Stimulated activated CD8-positive, alpha-beta memory T cell treated with anti-CD3 and anti-CD28 coated beads, Interleukin-12 subunit alpha, Interleukin-12 subunit beta, amount 100 ng/mL, for 24 hours (primary cell): ENCODE results near the gene STAT4.

Experiments used
- DNase-seq: peaks from one replicate; pipeline ENCODE4 v3.0.0-alpha.2; 2020; ENCODE audit errors: extremely low read depth

Gene STAT4

DNA sequence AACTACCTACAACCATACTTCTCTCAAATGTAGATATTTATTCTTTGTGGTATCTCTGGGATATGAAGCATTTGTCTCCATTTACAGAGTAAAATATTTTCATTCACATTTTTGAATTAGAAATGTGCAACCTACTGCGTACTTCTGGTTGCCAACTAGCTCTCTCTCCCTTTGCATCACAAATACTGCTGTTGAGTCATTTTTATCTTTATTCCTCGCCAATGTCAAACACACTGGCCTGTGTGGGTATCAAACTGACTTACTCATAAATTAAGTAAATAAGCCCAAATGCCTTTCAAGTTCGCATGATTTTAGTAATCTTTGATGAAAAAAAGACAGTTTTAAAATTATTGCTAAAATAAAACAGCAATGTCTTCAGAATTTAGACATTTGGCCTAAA, 67.3 kb downstream of the STAT4 start:
- DNase-seq, result no peak

DNA sequence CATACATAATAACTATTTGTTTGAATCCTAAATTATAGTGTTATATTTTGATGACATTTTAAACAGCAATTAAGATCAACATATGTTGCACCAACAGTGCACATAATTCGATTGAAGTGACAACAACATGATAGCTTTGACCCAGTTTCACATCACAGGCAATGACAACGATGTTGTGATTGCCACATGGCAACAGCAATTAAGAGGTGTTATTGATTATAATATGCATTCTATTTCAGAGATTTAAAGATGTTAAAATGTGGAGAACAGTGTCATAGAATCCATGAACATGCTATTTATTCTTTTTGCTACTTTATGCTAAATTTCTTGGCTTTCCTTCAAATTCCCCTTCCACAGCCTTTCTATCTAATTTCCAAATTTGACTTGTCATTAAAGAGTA, 68.5 kb downstream of the STAT4 start:
- no peak for DNase-seq

DNA sequence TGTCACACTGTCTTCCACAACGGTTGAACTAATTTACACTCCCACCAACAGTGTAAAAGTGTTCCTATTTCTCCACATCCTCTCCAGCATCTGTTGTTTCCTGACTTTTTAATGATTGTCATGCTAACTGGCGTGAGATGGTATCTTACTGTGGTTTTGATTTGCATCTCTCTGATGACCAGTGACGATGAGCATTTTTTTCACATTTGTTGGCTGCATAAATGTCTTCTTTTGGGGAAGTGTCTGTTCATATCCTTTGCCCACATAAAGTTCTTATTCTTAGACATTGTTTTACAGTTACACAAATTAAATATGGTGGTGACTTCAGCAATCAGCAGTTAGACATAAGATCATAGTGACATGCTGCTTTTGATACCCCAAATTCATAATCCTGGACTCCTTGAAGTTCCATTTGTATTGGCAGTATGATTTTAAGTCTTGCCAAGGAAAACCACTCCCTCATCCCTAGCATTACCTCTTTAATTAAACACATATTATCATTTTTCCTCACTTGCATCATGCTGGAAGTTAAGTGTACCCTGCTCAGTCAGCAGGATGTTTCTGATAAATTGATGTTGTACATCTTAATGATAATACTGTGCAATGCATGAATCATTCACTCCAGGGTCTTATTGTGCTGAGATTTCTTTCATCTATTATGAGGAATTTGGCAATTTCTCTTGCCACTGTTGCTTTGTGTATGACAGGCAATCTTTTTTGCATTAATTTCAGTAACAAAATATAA, 69.2 kb downstream of the STAT4 start:
- no peak for DNase-seq

DNA sequence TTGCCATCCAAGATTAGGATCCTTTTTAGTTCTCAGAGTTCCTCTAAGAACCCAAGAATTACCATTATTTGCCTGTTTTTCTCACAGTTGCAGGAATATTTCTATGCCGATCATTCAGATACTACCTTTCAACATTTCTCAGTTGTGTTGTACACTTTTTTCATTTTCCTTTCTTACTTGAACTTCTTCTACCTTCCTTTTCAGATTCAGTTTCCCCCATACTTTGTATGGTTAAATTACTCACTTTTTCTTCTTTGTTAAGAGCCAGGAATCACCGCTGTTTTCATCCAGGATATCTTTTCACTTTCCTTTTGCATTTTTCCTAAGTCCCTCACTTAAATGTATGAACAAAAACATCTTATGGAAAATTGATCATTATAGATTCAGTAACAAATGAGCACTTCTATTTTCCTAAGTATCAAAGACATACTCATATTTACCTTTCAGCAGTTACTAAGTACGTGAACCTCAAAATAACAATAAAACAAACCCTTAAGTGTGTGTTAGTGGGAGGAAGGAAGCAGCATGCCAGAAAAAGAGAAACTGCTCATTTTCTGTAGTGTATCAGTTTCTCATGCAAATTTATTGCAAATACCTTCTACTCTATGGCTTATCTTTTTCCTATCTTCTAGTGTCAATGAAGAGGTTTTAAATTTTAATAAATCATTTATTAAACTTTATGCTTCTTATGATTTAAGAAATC, 72.5 kb downstream of the STAT4 start:
- no peak for DNase-seq

DNA sequence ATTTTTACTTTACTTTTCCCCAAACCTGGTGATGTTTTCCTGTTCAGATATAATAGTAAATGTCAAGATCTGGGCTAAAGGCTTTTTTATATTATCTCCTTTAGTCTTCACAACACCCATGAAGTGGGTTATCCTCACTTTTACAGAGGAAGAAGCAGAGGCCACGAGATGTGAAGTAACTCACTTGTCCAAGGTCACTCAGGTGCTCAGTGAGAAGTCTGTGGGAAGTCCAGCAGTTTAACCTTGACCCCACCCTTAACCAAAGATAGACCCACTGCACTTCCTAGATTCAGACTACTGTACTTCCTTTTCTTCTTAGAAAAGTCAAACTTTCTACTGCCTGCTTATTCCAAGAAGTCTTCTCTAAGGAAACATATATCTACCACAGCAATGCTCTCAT, 80.5 kb downstream of the STAT4 start:
- DNase-seq, result no peak

DNA sequence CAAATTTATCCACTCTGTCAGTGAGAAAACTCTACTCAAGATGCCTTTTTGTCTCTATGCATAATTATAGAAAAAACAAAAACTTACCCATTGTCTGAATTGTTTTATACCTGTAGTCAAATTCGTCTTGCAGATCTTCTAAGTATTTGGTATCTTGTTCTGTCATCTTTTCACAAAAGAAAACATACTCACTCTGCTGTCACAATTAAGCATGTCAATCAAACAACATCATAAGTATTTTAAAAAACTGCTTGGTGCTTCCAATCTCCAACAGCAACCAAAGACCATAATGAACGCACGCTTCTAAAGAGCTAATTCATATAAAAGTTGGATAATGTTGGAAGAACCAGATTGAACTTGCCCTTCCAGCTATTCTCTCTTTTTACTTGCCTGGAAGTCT, 81.2 kb downstream of the STAT4 start:
- DNase-seq, result no peak

DNA sequence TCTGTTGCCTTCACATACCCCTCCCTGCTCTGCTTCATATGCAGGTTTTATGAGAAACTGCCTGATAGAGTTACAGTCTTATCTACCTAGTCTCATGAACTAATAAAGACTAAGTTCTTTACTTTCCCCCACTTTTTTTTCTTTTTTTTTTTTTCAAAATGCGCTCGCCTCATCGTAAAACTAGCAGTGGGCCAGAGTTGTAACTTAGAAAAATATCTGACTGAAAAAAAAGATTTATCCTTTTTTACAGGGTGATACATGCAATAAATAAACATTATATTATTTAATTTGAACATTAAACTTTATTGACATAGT, 83.9 kb downstream of the STAT4 start:
- no peak for DNase-seq

DNA sequence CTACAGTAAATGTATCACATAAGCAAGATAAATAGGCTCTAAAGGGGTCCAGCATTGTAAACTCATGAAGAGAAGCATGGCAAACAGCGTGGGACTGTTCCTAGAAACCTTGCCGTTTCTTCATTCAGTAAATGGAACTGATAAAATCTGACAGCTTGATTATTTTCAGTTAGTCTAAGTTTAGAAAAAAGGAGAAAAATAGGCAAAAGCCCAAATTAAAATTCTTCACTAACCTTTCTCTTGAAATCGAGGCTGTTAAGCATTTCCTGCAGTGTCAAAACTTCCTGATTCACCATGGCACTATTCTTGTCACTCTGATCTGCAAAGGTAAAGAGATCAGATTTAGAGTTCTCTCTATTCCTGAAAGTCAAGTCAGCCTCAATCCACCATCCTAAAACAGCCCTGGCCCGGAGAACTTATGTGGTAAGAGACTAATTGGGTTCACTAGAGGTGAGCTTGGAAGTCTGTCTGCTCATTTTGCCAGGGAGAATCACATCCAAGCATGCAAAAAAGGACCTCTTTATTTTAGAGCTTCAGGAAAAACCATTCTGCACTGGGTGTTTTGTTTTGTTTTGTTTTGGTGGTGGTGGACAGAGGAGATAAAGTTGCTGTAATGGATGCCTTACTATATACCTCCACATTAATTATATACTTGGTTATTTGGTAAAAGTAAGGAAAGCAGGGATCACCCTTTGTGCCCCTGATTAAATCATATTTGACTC, 84.4 kb downstream of the STAT4 start:
- DNase-seq, result no peak

DNA sequence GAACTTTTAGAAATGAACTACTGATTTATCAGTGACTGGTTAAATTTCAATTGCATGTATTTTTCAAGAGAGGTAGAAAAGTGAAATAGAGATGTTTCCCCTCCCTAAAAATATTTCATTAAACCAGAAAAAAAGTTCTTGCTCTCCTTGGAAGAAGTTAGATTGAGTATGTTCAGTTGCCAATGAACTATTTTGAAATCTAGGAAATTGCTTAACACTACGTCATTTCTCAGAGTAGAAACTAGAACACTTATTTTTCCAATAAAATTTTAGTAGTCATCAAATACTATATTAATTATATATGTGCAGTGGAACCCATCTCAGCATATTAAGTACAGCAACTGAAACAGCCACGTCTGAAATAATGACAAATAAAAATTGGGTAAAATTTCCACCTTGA, 85.0 kb downstream of the STAT4 start:
- no peak for DNase-seq

DNA sequence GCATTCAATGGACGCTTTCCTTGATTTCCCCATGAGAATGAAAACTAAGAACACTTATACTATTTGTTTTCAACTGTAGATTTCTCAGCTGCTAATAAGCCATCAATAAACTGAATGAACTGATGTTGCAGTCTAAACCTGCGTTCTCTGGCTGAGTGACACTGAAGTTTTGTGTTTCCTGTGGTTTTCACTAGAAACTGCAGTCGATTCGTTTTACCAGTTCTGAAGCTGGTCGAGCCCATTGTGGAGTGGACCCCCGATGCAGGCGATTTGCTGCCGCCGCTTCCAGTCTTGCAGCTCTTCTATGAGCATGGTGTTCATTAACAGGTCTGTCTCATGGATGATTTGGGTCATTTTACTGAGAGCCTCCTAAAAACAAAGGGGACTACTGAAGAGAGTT, 86.2 kb downstream of the STAT4 start:
- no peak for DNase-seq

DNA sequence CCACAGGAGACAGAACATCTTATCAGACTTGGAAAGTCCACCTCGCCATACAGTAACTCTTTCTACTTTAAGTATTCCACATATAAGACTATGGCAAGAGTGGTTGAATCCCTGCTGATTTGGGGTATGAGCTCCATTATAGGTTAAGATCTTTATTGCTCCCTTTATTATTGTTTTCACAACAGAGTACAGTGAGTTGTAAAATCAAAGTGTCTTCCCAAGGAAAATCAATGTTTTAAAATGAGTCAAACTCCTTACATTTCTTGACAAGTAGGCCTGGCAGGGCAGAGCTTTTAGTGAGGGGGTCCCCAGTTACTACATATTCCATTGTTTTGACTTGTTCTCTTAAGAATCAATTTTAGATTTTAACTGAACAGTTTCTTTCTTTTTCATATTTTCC, 87.2 kb downstream of the STAT4 start:
- DNase-seq, result no peak

DNA sequence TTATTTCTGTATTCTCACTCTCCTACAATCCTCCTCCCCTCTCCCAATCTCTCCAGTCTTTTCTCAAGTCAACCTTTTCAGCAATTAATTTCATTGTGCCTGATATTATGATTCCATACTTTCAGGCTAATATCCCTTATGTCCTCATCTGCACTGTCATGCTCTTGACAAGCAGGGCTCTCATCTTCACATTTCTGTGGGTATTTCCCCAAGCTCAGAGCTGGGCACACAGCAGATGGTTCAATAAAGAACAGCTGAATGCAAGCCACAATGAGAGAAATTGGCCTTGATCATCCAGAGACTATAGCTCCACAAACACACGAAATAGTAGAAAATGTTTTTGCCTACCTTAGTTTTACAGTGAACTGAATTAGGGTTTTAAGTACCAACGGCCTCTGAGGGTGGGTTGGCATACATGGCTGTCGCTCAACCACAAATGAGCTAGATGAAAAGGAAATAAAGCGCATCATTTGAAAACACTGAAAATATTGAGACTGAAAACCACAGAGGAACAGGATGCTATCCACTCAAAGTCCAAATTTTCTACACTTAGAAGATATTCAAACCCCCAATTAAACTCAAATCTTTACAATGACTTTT, 89.3 kb downstream of the STAT4 start:
- DNase-seq, result no peak

DNA sequence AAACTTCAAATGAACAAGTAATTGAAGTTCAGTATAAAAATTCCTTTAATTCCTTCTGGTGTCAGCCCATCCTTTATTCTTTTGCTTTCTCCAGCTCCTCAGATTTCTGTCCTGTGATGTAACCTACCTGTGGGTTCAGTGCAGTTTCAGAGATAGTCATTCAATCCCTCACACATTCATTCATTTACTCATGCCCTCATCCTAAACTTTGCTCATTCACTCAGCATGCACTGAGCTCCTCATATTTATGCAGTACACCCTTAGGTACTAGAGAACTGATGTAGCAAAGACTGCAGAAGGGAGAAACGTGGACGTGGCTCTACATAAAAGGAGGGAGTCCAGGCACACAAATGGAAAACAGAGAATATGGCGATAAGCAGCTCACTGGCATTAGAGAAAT, 91.5 kb downstream of the STAT4 start:
- DNase-seq, result no peak

DNA sequence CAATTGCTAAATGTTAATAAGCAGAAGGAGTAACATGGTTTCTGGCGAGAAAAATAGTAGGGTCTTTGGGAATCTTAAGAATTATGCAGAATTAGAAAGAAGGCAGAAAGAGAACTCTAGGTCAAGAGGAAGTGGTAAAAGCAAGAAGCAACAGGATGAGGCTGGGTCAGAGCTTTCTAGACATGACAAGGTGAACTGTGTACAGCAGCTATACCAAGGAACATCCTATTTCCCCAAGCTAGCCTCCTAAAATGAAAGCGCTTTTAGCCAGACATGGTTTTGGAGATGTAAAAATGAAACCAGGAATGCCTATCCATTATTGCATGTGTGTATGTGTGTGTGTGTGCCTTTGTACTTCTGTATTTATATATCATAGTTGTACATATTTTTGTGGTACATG, 94.6 kb downstream of the STAT4 start:
- no peak for DNase-seq

DNA sequence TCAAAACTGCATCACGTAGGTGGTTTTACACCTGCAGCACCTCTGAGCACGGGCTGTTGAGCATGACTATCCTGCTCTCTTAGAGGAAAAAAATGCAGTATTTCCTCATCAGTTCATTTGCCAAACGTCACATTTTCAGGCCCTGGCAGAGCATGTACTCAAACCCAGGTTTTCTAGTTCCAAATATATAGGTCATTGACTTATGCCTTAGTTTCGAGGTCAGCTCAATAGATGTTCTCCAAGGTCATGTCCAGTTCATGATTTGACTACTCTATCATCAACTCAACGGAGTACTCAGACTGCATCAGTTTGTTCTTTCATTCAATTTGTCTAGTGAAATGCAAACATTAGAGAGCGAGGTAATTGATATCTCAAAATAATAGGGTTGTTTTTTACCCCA, 97.5 kb downstream of the STAT4 start:
- DNase-seq, result no peak

DNA sequence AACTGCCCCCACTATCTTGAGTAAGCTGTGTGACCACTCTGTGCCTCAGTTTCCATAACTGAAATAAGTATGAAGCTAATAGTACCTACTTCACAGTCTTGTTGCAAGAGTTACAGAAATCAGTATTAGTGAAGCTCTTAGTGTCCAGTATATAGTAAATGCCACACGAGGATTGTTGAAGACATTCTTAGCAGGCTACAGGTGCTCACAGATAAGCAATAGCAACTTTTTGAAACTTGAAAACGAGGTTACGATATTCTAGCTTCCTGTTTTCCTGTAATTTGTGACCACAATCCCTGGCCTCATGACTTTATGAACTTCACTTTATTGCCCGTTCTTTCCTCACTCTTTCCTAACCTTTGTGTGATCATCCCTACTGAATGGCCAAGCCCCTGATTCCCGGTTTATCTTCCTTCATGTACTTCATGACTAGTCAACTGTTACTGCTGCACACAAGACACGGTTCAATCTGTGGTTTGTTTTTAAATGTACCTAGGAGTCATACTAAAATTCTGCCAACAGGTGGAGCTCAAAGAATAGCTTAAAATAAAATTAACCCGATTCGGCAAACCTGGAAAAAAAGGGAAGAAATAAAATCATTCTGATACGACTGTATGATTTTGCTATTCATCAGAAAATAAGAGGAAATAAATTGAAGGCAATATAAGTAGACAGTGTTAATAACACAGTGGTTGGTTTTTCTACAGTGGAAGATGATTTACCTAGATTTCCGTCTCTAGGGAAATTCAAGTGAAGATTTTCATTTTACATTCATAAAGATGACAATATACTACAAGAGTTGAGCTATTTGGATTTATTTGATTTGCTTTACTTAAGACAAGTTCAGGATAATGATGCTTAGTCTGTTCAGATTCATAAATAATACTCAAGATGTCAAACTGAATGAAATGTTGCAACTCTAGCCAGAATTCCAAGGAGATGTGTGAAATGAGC, 98.7 kb downstream of the STAT4 start:
- no peak for DNase-seq

DNA sequence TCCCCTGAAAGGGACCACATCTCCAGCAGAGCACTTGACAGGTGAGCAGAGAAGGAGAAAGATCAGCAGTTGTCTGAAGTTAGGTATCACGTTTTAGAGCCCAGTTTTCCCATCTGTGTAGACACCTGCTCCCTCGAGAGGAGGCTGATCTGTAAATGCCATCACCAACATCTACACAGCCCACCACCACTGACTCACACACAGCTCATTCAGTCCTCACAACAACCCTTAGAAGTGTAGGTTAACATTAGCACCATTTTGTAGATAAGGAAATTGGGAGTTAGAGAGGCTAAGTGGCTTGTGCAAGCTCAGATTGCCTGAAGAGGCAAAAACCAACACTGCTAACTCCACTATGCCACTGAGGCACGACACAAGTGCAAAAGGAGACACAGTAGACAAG, 99.6 kb downstream of the STAT4 start:
- DNase-seq, result no peak

DNA sequence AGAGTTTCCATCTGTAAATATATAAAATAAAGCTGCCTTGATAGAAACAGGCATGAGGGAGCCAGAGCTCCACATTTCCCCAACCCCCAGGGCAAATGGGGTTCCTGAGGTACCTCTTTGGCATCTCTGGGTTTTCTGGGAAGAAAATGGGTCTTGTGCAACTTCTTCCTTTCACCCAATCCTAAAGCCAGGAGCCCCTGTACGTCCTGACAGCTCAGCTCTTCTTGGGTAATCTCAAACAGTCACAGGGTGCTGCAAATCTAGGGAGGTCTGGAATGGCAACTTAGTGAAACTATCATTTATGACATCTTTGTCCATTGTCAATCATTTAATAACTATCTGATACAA, 100.2 kb downstream of the STAT4 start:
- DNase-seq, result no peak

DNA sequence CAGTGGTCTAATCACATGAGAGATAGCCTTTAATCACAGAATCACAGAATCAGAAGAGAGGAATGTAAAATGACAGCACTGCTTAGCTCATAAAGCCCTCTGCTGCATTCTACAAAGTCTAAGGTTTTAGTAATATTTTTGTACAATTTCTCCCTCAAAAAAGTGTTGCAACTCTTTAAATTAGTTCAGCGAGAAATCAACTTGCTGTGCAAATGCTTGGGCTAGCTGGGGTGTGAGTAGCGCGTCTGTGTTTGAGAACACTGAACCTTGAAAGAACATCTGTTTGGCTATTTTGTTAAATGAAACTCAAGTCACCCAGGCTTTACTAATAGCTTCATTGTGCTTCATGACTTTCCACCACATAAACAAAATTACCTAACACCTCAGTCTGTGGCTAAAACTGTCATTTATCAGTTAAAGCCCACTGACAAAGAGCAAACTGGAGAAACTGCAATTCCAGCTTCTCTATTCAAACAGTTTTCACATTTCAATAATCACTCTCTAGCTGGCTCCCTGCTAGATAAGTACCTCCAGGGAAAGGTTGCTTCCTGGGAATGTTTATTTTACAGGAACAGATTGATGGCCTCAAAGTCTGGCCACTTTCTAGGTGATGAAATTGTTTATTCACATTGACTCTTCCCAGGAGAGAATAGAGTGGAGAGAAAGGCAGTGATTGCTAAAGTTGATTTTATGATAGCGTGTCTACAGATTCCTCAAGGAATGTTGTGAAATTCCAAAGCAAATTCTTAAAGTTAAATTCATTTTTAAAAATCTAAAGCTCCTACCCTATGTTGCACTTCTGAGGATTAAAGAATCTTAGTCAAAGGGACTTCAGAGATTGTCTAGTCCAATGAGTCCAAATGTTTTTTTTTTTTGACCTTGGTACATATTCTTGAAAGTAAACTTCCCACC, 100.8 kb downstream of the STAT4 start:
- DNase-seq, result no peak

DNA sequence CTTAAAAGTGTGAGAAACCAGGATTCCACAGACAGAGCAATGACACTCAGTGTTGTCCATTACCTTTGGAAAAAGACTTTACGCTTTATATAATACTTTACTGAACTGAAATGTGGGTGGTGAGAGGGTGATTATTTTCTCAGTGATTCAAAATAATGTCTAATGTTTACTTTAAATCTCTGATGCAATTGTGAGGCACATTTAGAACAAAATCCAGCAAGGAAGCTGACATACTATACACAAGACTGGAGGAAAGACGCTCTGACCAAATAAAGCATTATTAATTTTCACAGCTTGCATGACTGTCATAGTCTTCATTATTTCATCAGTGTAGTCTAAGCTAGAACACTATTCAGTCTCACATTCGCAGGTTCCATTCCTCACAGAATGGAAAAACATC, 102.7 kb downstream of the STAT4 start:
- no peak for DNase-seq

DNA sequence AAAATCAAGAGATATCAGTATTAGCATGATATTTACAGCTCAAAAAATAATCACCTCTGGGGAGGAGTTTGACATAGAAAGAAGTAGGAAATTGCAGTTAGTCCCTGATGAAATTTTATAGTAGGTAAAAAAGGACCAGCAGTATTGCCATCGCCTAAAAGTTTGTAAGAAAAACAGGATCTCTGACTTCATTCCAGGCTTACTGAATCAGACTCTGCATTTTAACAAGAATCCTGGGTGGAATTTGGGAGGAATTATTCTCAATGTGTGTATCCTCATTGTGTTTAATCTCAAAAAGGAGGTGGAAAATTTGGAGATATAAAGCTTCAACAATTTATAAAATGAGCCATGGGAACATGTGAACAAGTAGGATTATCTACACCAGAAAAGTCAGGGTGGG, 105.7 kb downstream of the STAT4 start:
- DNase-seq, result no peak
